NCI-H2029 (cell line): ENCODE results near the gene PLA2G7.
"Not testable (repeated sequence)": the region's sequence is repeated elsewhere in the genome, so short reads cannot be mapped to it uniquely, and the experiment has no call there.

ENCODE experiments used
- DNase-seq: peaks from one replicate; lab custom pipeline; 2025; lab: John Stamatoyannopoulos, UW

PLA2G7 gene

GRCh38 chr6:46734867-46735719 lies at the start of gene PLA2G7:
Gene PLA2G7 (minus strand): TSS chr6:46735375. CDS start chr6:46722891, 12,484 bp downstream.
- DNase-seq: no peak

GRCh38 chr6:46784535-46784934 lies 49.4 kb upstream of the PLA2G7 start:
- no peak for DNase-seq

DNA sequence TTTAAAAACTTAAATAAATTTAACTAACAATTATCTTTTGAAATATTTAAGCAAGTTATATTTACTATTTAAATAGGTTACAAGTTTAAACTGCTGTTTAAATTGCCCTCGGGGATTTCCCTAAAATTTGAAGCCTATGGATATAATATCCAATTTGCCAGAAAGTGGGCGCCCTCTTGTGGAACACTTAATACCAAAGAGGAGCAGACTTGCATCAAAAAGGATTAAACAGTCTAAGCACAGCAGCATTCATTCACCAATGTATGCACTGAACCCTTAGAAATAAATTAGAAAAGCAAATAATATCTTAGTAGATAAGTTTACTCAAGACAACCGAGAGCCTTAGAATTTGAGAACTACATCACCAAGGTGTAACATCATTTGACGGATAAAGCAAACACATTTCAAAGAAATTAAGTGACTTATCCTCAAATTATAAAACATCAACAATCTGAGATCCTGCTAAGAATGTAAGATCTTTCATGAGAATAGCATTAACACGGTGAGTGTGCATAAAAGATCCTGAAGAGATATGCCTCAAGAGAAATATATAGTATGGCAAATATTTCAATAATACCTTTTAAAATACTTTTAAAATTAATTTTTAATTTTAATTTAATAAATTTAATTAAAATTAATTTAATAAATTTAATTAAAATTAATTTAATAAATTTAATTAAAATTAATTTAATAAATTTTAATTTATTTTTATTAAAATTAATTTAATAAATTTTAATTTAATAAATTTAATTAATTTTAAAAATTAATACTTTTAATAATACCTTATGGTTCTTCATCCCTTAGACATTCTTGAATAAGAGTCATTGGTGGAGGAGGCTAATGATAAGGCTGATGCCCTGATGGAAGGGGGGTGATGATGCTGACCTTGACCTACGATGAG lies 46.6 kb upstream of the PLA2G7 start:
- peak; percentile 59 for DNase-seq

GRCh38 chr6:46777476-46778346 lies 42.5 kb upstream of the PLA2G7 start:
- DNase-seq: no peak

DNA sequence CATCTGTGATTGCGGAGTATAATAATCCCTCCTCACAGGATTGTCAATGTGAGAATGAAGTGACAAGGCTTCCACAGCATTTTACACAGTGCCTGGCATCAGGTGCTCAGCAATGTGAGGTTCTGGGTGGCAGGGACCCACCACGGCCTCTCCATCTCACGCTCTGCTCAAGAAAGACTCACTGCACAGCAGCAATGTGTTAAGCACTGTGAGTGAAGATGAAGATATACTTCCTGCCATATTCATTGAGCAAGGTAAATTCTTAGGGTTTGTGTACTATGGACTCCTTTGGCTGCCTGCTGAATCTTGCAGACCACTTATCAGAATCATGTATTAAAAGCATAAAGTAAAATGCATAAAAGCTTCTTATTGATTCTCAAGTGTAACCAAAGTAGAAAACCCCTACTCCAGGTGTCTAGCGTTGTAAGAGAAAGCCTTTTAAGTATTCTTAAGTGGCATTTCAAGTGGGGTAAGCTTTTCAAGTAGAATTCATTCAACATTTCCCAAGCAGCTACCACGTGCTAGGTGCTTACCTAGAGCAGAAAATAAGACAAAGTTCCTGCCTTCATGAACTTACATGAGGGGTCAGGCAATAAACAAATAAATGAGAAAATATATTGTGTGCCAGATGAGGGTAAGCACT lies 41.0 kb upstream of the PLA2G7 start:
- no peak for DNase-seq

GRCh38 chr6:46774736-46775135 lies 39.6 kb upstream of the PLA2G7 start:
- not testable (repeated sequence) for DNase-seq

DNA sequence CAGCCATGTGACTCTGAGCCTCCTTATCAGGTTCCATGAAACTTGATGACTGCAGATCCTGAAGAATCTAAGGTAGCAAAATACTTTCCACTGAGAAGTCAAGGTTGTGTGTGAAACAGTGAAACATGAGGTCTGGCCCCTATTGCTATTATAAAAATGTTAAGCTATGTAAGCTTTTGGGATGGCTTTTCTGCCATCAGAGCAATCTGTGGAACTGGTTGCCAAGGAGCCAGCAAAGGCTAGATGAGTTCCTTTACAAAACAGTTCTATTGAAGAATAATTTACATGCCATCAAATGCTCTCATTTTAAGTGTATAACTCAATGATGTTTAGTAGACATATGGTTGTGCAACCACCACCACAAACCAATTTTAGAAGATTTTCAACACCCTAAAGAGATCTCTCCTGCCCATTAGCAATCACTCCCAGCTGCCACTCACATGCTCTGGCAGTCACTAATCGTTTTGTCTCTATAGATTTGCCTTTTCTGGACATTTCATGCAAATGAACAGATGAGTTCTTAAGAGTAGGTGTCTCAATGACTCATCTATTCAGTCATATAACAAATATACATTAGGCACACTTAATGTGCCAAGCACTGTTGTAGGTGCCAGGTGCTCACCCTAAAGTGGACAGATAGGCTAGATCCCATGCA lies 38.2 kb upstream of the PLA2G7 start:
- no peak for DNase-seq

DNA sequence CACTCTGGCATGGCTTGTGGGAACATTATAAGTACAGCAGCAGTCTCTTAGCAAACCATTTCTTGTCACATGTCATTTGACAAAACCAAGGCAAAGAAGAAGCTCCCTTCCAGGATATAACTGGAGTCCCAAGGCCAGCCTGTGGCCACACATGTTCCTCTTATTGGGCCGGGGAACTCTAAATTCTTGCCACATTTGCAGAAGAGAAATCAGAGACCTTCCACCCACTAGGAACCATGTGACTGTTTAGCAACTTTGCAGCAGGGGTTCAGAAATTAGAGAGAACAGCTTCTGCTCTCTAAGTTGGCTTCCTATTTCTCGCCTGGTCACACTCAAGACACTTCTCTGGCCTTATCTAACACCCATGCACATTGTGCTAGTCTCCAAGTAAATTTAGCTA lies 37.6 kb upstream of the PLA2G7 start:
- DNase-seq: no peak

GRCh38 chr6:46772016-46772415 lies 36.8 kb upstream of the PLA2G7 start:
- no peak for DNase-seq

GRCh38 chr6:46764961-46765360 lies 29.8 kb upstream of the PLA2G7 start:
- no peak for DNase-seq

- not testable (repeated sequence) for DNase-seq
Measured at GRCh38 chr6:46764280-46764679, 29.1 kb upstream of the PLA2G7 start.

- DNase-seq: no peak
Measured at GRCh38 chr6:46763466-46763865, 28.3 kb upstream of the PLA2G7 start.

GRCh38 chr6:46760925-46761324 lies 25.8 kb upstream of the PLA2G7 start:
- no peak for DNase-seq

GRCh38 chr6:46758960-46759753 lies 24.0 kb upstream of the PLA2G7 start:
- no peak for DNase-seq

DNA sequence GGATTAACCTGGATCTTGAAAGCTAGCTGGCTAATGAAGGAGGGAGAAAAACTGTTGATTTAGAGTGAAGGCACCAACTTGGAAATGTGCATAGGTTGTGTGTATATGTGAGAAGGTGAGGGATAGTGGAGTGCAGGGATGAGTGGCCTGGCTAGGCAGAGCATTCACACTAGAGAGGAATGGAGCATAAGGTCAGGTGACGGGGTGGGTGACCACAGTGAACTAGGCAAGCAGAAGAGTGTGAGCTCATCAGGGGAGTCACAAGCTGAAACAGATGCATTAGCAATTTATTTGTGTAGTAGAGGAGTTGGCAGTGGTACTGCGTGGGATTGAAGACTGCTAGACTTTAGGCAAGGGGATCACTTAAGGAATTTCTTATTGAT lies 22.0 kb upstream of the PLA2G7 start:
- no peak for DNase-seq

GRCh38 chr6:46756469-46757213 lies 21.5 kb upstream of the PLA2G7 start:
- no peak for DNase-seq

DNA sequence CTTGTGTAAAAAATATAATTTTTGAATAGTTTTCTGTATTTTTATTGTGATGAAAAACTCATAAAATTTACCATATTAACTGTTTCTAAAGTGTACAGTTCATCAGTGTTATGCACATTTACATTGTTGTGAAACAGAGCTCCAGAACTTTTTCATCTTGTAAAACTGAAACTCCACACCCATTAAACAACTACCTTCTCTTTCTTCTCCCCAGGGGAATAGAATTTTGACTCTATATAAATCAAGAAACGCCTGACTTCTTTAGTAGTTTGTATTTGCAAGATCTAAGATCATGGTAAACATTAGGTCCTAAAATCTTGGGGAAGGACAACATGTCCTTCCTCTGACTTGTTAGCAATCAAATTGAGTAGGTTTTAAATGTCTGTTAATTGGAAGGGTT lies 20.7 kb upstream of the PLA2G7 start:
- DNase-seq: no peak

- DNase-seq: no peak
Measured at GRCh38 chr6:46751658-46752057, 16.5 kb upstream of the PLA2G7 start.

DNA sequence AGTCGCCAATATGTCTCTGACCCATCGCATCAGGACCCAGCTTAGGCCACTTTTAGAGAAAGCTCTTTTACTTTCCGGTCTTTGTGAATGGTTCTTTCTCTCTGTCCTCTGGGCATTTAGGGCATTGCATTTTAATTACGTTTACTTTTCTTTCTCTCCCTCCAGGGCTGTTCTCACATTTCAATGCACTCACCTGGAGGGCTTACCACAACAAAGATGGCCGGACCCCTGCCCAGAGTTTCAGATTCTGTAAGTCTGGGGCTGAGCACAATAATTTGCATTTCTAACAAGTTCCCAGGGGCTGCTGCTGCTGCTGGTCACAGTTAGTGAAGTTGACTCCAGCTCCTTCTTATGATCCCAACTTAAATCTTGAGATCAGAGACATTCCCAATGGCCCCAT lies 14.6 kb upstream of the PLA2G7 start:
- no peak for DNase-seq
